Calu3 (cell line): Measurements from ENCODE around the gene LARGE1. TPM values are rescaled to one million over a fixed set of nuclear protein-coding genes. Genes with fewer than 3 reads are reported as not detected.

Experiments used
- BruUV-seq: library from RNA; stranded (reverse); fragments of 400-500 nt; replicated peaks from 2 replicates; lab custom pipeline; 2021; lab: Mats Ljungman, UMichigan
- CTCF ChIA-PET: fragments of 300-600 bp; sonication (Branson Sonifier 250); formaldehyde crosslinking; loops from one replicate; lab custom pipeline; 2022; ENCODE audit warnings: antibody characterized with exemption; lab: Charles Lee
- DNase-seq: peaks from one replicate; pipeline ENCODE4 v3.0.0; 2022
- H3K27ac Mint-ChIP-seq: one replicate; pipeline ENCODE4 v1.8.0; 2022; ENCODE audit warnings: mixed read lengths; ENCODE audit not compliant: unreplicated experiment
- H3K27me3 Mint-ChIP-seq: one replicate; pipeline ENCODE4 v1.8.0; 2022; ENCODE audit warnings: mixed read lengths; ENCODE audit not compliant: unreplicated experiment
- H3K36me3 Mint-ChIP-seq: one replicate; pipeline ENCODE4 v1.8.0; 2022; ENCODE audit warnings: mild to moderate bottlenecking, moderate library complexity, mixed read lengths; ENCODE audit not compliant: insufficient read depth, unreplicated experiment
- H3K4me1 Mint-ChIP-seq: one replicate; pipeline ENCODE4 v1.8.0; 2022; ENCODE audit warnings: mild to moderate bottlenecking, low read depth, mixed read lengths; ENCODE audit not compliant: unreplicated experiment
- H3K4me3 Mint-ChIP-seq: one replicate; pipeline ENCODE4 v1.8.0; 2022; ENCODE audit warnings: mild to moderate bottlenecking, low read depth, moderate library complexity, mixed read lengths; ENCODE audit not compliant: unreplicated experiment
- H3K9me3 Mint-ChIP-seq: one replicate; pipeline ENCODE4 v1.8.0; 2022; ENCODE audit warnings: low read depth, mixed read lengths; ENCODE audit not compliant: unreplicated experiment
- CTCF ChIP-seq: fragments of 200-600 bp; IDR thresholded peaks from one replicate; pipeline ENCODE4 v1.8.0; 2022; ENCODE audit warnings: antibody characterized with exemption; ENCODE audit not compliant: unreplicated experiment
- intact Hi-C: fragments of 100-400 bp; cut with micrococcal nuclease; formaldehyde crosslinking; loops from one replicate; pipeline ENCODE4 v1.10.0; 2022; ENCODE audit not compliant: unreplicated experiment
- total RNA-seq: library from RNA; stranded (reverse); gene quantifications from 2 replicates; pipeline ENCODE4 v1.2.3, GENCODE V29; 2022

LARGE1 gene
- total RNA-seq, 1 experiment from 2014 or later: 11.6 TPM

GRCh38 chr22:33780531-33781136 lies 139.6 kb downstream of the LARGE1 start:
- H3K27me3 Mint-ChIP-seq: no peaks in the 10 kb centered on the region
- no peak for DNase-seq
- no peak overlapping the region for H3K27ac Mint-ChIP-seq
- BruUV-seq: no TSS peak
- TF ChIP-seq CTCF: no peak
- no peaks in the 10 kb centered on the region for H3K36me3 Mint-ChIP-seq
- CTCF ChIA-PET: no interaction called here
- no peaks in the 10 kb centered on the region for H3K4me1 Mint-ChIP-seq
- H3K9me3 Mint-ChIP-seq: peaks cover 6% of the 10 kb centered on the region
- H3K4me3 Mint-ChIP-seq: no peak overlapping the region
- intact Hi-C loops: no loop called here

- DNase-seq: no peak
- no peak for TF ChIP-seq CTCF
- Mint-ChIP-seq H3K4me1 (no peaks in the 10 kb centered on the region), H3K4me3 (no peak overlapping the region), H3K36me3 (no peaks in the 10 kb centered on the region), H3K27me3 (no peaks in the 10 kb centered on the region), H3K9me3 (peaks cover 6% of the 10 kb centered on the region), H3K27ac (no peak overlapping the region)
- intact Hi-C loops: no loop called here
- CTCF ChIA-PET: no interaction called here
- no TSS peak for BruUV-seq
Observed at GRCh38 chr22:33779243-33779642, 141.0 kb downstream of the LARGE1 start.

- Mint-ChIP-seq H3K27me3 (no peaks in the 10 kb centered on the region), H3K36me3 (no peaks in the 10 kb centered on the region), H3K9me3 (peaks cover 10% of the 10 kb centered on the region), H3K27ac (no peak overlapping the region), H3K4me3 (no peak overlapping the region), H3K4me1 (no peaks in the 10 kb centered on the region)
- no TSS peak for BruUV-seq
- no peak for TF ChIP-seq CTCF
- DNase-seq: no peak
- intact Hi-C loops: no loop called here
- CTCF ChIA-PET: no interaction called here
Observed at GRCh38 chr22:33776491-33776890, 143.8 kb downstream of the LARGE1 start.

- intact Hi-C loops: no loop called here
- DNase-seq: no peak
- H3K27ac Mint-ChIP-seq: no peak overlapping the region
- CTCF ChIA-PET: no interaction called here
- H3K27me3 Mint-ChIP-seq: no peaks in the 10 kb centered on the region
- H3K4me3 Mint-ChIP-seq: no peak overlapping the region
- peaks cover 10% of the 10 kb centered on the region for H3K9me3 Mint-ChIP-seq
- H3K4me1 Mint-ChIP-seq: no peaks in the 10 kb centered on the region
- H3K36me3 Mint-ChIP-seq: no peaks in the 10 kb centered on the region
- no TSS peak for BruUV-seq
- no peak for TF ChIP-seq CTCF
Observed at GRCh38 chr22:33774781-33775180, 145.5 kb downstream of the LARGE1 start.
